AG04450 (cell line): ENCODE measurements around the gene CAMKMT. TPM values are rescaled to one million over a fixed set of nuclear protein-coding genes. Genes with fewer than 3 reads are reported as not detected.

ENCODE experiments used
- CTCF ChIA-PET: fragments of 300-600, 350-600 bp; formaldehyde crosslinking; extraction: SDS; loops from one replicate; lab custom pipeline; 2022; ENCODE audit warnings: antibody characterized with exemption, inconsistent platforms; lab: Charles Lee
- POLR2A ChIA-PET: fragments of 350-600 bp; formaldehyde crosslinking; extraction: SDS; loops from one replicate; lab custom pipeline; 2021; ENCODE audit warnings: antibody characterized with exemption, inconsistent platforms; lab: Yijun Ruan, JAX
- DNase-seq: peaks from one replicate; pipeline ENCODE4 v3.0.0-alpha.2; 2011; ENCODE audit warnings: low read depth, low spot score
- H3K27ac ChIP-seq: one replicate; pipeline ENCODE4 v1.5.1; 2012; ENCODE audit warnings: low read depth, low read length, control low read depth
- H3K27me3 ChIP-seq: one replicate; pipeline ENCODE4 v1.6.0; 2012; ENCODE audit warnings: low read length; ENCODE audit not compliant: control insufficient read depth, insufficient read depth
- H3K4me3 ChIP-seq: 2 replicates; pipeline ENCODE4 v1.5.1; 2011; ENCODE audit warnings: mild to moderate bottlenecking, low read depth, low read length, control low read depth
- H3K9me3 ChIP-seq: 2 replicates; pipeline ENCODE4 v1.5.1; 2012; ENCODE audit warnings: low read length; ENCODE audit not compliant: control insufficient read depth, insufficient read depth
- CTCF ChIP-seq: IDR thresholded peaks from 2 replicates; pipeline ENCODE4 v1.5.1; 2011; ENCODE audit warnings: low read depth, low read length, control low read depth, inconsistent platforms
- polyA plus RNA-seq: library from polyadenylated mRNA; depleted of rRNA; stranded (reverse); fragments of >200 nt; gene quantifications from 2 replicates; pipeline ENCODE4 v1.2.3, GENCODE V29; 2011

CAMKMT gene
- polyA plus RNA-seq, 1 experiment, result 10.2 TPM

- no peak overlapping the region for H3K27ac ChIP-seq
- no peak for DNase-seq
- H3K27me3 ChIP-seq, result peaks cover 4% of the 10 kb centered on the region
- no peak for TF ChIP-seq CTCF
- no peak overlapping the region for H3K4me3 ChIP-seq
- CTCF ChIA-PET, result interaction anchor here (1.2 kb wide), 1 partner anchor 192 kb away, joined by 3 read pairs; no protein-coding TSS in a partner anchor
- POLR2A ChIA-PET, result no interaction called here
- H3K9me3 ChIP-seq, result no peaks in the 10 kb centered on the region
Observed at GRCh38 chr2:44671916-44672315, 310.2 kb downstream of the CAMKMT start.

GRCh38 chr2:44672431-44672830 lies 310.7 kb downstream of the CAMKMT start:
- no peaks in the 10 kb centered on the region for H3K9me3 ChIP-seq
- H3K4me3 ChIP-seq, result no peak overlapping the region
- POLR2A ChIA-PET, result no interaction called here
- CTCF ChIA-PET, result interaction anchor here (1.2 kb wide), 1 partner anchor 193 kb away, joined by 3 read pairs; no protein-coding TSS in a partner anchor
- no peak for DNase-seq
- peaks cover 4% of the 10 kb centered on the region for H3K27me3 ChIP-seq
- H3K27ac ChIP-seq, result no peak overlapping the region
- TF ChIP-seq CTCF, result no peak

GRCh38 chr2:44674473-44675284 lies 312.9 kb downstream of the CAMKMT start:
- DNase-seq, result no peak
- no peaks in the 10 kb centered on the region for H3K9me3 ChIP-seq
- POLR2A ChIA-PET, result no interaction called here
- H3K27me3 ChIP-seq, result peaks cover 4% of the 10 kb centered on the region
- CTCF ChIA-PET, result no interaction called here
- no peak overlapping the region for H3K27ac ChIP-seq
- TF ChIP-seq CTCF, result no peak
- no peak overlapping the region for H3K4me3 ChIP-seq

GRCh38 chr2:44676379-44676778 lies 314.6 kb downstream of the CAMKMT start:
- TF ChIP-seq CTCF, result no peak
- no peak overlapping the region for H3K4me3 ChIP-seq
- no peak overlapping the region for H3K27ac ChIP-seq
- DNase-seq, result no peak
- ChIA-PET CTCF (no interaction called here), POLR2A (no interaction called here)
- no peaks in the 10 kb centered on the region for H3K9me3 ChIP-seq
- peaks cover 4% of the 10 kb centered on the region for H3K27me3 ChIP-seq

GRCh38 chr2:44679584-44679983 lies 317.8 kb downstream of the CAMKMT start:
- no peak overlapping the region for H3K27ac ChIP-seq
- H3K4me3 ChIP-seq, result no peak overlapping the region
- no peak for DNase-seq

More at GRCh38 chr2:44679584-44679983, 317.8 kb downstream of the CAMKMT start:
- no peak for TF ChIP-seq CTCF
- POLR2A ChIA-PET, result no interaction called here
- Histone ChIP-seq H3K27me3 (no peaks in the 10 kb centered on the region), H3K9me3 (no peaks in the 10 kb centered on the region)
- CTCF ChIA-PET, result no interaction called here
